Subcutaneous adipose tissue (tissue), 4 donors: ENCODE data around the gene REEP3. TPM values are rescaled to one million over a fixed set of nuclear protein-coding genes. Genes with fewer than 3 reads are reported as not detected.

Experiments used
- CTCF ChIP-seq: fragments of 450-650 bp; IDR thresholded peaks from one replicate; pipeline ENCODE4 v1.5.1; 2016; ENCODE audit warnings: low read depth, mild to moderate bottlenecking, control low read depth, antibody characterized with exemption, moderate library complexity
- total RNA-seq, 4 donors: library from RNA; depleted of rRNA; stranded (reverse); fragments of >200 nt; gene quantifications; one replicate each; pipeline ENCODE4 v1.1.0, GENCODE V29; 2016

Gene REEP3
- total RNA-seq, 4 donors from 2014 or later = 55.9 to 116 (median 61.4) TPM

GRCh38 chr10:63605197-63605967 lies 84.2 kb downstream of the REEP3 start:
- no peak for TF ChIP-seq CTCF

GRCh38 chr10:63608511-63608910 lies 87.3 kb downstream of the REEP3 start:
- TF ChIP-seq CTCF = no peak

GRCh38 chr10:63611078-63611477 lies 89.9 kb downstream of the REEP3 start:
- no peak for TF ChIP-seq CTCF

GRCh38 chr10:63614371-63614891 lies 93.2 kb downstream of the REEP3 start:
- no peak for TF ChIP-seq CTCF

GRCh38 chr10:63618552-63618951 lies 97.4 kb downstream of the REEP3 start:
- TF ChIP-seq CTCF = no peak

GRCh38 chr10:63619426-63619825 lies 98.2 kb downstream of the REEP3 start:
- TF ChIP-seq CTCF = no peak

GRCh38 chr10:63622097-63622496 lies 100.9 kb downstream of the REEP3 start:
- no peak for TF ChIP-seq CTCF
